GM23338 (cell line): ENCODE data around the gene NEK2.

Experiments used
- CREB1 ChIP-seq: fragments of 250-450 bp; sonication (Bioruptor Pico); IDR thresholded peaks from 2 replicates; pipeline ENCODE4 v1.5.0; 2020; ENCODE audit warnings: low read depth, mild to moderate bottlenecking, moderate library complexity
- EZH2 ChIP-seq: fragments of 200-600 bp; sonication (generic); IDR thresholded peaks from one replicate; pipeline ENCODE4 v1.8.0; 2017; ENCODE audit warnings: antibody characterized with exemption, mild to moderate bottlenecking, low read depth; ENCODE audit not compliant: unreplicated experiment
- EZH2phosphoT487 ChIP-seq: fragments of 200-600 bp; sonication (generic); IDR thresholded peaks from one replicate; pipeline ENCODE4 v1.8.1; 2018; ENCODE audit warnings: antibody characterized with exemption; ENCODE audit not compliant: unreplicated experiment
- TF ChIP-seq, protein P1 (sequence below), 2 experiments: fragments of 200-600 bp in 1 of 2; sonication (generic) in 1 of 2; conservative IDR thresholded peaks; 2 replicates each; pipeline versions ENCODE4 v1.5.1 to v1.6.1; 2016 to 2017; ENCODE audit warnings: antibody characterized with exemption in 2 of 2, low read depth in 2 of 2, mild to moderate bottlenecking in 2 of 2, moderate library complexity in 1 of 2
- TF ChIP-seq, protein P2 (sequence below): IDR thresholded peaks from one replicate; pipeline ENCODE4 v1.6.1; 2018; ENCODE audit warnings: antibody characterized with exemption; ENCODE audit not compliant: unreplicated experiment

GRCh38 chr1:211680752-211681327 lies 5.4 kb upstream of the NEK2 start:
- TF ChIP-seq, protein P1, sequence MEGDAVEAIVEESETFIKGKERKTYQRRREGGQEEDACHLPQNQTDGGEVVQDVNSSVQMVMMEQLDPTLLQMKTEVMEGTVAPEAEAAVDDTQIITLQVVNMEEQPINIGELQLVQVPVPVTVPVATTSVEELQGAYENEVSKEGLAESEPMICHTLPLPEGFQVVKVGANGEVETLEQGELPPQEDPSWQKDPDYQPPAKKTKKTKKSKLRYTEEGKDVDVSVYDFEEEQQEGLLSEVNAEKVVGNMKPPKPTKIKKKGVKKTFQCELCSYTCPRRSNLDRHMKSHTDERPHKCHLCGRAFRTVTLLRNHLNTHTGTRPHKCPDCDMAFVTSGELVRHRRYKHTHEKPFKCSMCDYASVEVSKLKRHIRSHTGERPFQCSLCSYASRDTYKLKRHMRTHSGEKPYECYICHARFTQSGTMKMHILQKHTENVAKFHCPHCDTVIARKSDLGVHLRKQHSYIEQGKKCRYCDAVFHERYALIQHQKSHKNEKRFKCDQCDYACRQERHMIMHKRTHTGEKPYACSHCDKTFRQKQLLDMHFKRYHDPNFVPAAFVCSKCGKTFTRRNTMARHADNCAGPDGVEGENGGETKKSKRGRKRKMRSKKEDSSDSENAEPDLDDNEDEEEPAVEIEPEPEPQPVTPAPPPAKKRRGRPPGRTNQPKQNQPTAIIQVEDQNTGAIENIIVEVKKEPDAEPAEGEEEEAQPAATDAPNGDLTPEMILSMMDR (conservative IDR thresholded peaks at IDR 0.05; ENCODE audit: low read depth in 2 of 2), result peak; percentile 67 to 73
- TF ChIP-seq CREB1 (no peak), EZH2 (no peak), EZH2phosphoT487 (no peak)
- TF ChIP-seq, protein P2, sequence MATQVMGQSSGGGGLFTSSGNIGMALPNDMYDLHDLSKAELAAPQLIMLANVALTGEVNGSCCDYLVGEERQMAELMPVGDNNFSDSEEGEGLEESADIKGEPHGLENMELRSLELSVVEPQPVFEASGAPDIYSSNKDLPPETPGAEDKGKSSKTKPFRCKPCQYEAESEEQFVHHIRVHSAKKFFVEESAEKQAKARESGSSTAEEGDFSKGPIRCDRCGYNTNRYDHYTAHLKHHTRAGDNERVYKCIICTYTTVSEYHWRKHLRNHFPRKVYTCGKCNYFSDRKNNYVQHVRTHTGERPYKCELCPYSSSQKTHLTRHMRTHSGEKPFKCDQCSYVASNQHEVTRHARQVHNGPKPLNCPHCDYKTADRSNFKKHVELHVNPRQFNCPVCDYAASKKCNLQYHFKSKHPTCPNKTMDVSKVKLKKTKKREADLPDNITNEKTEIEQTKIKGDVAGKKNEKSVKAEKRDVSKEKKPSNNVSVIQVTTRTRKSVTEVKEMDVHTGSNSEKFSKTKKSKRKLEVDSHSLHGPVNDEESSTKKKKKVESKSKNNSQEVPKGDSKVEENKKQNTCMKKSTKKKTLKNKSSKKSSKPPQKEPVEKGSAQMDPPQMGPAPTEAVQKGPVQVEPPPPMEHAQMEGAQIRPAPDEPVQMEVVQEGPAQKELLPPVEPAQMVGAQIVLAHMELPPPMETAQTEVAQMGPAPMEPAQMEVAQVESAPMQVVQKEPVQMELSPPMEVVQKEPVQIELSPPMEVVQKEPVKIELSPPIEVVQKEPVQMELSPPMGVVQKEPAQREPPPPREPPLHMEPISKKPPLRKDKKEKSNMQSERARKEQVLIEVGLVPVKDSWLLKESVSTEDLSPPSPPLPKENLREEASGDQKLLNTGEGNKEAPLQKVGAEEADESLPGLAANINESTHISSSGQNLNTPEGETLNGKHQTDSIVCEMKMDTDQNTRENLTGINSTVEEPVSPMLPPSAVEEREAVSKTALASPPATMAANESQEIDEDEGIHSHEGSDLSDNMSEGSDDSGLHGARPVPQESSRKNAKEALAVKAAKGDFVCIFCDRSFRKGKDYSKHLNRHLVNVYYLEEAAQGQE, result no peak
